Activated T-helper 1 cell treated with anti-CD3 and anti-CD28 coated beads, Interleukin-2, amount 50 U/mL, for 16 hours (primary cell): Measurements from ENCODE around the gene FGD3.

Experiments used
- DNase-seq, 2 donors: peaks; one replicate each; pipeline ENCODE4 v3.0.0-alpha.2; 2020; ENCODE audit warnings: low read depth in 1 of 2, low spot score in 1 of 2

FGD3 gene

DNA sequence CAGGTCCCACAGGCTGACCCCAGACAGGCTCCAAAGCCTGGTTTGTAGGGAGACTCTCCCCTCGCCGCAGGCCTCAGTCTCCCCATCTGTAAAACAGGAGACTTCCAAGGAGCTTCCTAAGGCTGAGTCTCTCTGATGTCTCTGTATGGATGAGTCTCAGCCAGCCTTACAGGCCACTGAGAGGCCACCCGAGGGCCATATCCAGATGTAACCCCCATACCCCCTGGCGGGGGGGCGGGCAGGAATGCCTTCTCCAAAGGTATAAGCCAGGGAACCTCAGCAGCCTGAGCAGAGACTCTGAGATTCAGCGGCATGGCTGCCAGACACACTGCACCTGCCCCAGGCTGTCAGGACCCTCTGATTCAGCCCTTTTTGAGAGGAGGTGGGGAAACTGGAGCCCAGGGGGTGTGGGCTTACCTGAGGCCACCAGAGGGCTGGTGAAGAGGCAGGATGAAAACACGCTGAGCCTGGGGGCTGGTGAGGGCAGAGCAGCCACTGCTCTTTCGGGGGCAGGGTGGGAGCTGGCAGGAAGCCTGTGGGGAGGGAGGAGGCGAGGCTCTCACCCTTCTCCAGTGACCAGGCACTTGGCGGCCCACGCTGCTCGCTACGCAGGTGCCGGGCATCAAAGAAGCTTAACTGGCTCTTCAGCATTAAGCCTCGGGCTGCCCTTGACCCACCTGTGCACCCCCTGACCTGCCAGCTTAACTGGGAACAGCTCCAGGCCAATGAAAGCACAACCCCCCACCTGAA is 105.6 kb downstream of the FGD3 start:
- no peak for DNase-seq

DNA sequence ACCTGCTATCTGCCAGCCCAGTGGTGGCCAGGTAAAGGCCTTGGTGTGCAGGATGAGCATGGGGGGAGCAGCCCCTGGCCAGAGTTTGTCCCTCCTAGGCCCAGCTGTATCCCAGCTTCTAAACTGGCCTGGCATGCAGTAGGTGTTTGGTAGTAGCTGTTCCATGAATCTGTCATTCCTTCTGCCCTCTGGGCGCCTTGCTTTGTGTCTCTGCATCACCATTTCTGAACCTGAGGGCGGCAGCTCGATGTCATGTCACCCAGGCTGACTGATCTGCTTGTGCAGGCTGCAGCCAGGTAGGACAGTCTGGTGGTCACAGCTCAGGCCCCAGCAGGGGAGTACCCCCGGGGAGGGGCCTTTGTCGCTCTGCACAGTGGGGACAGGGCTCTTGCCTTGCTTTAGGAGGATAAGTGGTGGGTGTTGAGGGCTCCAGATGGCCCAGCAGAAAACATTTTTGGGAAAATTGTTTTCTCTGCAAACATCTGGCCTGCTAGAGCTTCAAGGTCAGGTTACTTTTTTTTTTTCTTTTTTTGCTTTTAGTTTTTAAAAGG is 106.5 kb downstream of the FGD3 start:
- DNase-seq, result no peak

DNA sequence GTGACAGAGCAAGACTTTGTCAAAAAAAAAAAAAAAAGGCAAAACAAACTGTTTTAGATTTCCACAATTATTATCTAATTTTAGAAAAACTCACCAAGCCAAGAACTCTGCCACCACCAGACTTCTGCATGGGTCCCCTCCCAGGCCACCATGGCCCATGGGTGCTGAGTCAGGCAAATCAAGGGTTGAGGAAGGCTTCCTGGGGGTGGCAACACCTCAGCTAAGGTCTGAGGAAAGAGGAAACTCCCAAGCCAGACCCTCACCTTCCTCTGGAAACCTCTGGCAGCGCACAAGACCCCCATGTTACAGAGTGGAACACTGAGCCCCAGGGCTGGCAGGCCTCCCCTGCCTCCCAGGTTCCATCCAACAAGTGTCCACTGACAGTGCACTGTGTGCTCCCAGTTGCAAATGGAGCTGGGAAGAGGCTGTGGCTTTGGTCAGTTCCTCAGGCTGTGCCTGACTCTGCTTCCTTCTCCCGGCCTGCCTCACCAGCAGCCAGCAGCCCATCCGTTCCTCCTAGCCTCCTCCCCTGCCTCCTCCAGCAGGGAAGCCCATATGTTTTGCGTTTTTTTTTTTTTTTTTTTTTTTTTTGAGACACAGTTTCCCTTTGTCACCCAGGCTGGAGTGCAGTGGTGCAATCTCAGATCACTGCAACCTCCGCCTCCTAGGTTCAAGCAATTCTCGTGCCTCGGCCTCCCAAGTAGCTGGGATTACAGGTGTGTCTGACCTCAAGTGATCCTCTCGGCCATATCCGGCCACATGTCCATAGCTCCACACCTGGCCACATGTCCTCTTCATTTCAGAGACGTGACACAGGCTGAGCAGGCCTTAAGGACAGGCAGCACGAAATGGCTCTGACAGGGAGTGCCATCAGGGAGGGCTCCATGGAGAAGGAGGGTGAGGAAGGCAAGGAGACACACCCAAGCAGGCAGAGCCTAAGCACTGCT is 107.7 kb downstream of the FGD3 start:
- DNase-seq, result no peak

DNA sequence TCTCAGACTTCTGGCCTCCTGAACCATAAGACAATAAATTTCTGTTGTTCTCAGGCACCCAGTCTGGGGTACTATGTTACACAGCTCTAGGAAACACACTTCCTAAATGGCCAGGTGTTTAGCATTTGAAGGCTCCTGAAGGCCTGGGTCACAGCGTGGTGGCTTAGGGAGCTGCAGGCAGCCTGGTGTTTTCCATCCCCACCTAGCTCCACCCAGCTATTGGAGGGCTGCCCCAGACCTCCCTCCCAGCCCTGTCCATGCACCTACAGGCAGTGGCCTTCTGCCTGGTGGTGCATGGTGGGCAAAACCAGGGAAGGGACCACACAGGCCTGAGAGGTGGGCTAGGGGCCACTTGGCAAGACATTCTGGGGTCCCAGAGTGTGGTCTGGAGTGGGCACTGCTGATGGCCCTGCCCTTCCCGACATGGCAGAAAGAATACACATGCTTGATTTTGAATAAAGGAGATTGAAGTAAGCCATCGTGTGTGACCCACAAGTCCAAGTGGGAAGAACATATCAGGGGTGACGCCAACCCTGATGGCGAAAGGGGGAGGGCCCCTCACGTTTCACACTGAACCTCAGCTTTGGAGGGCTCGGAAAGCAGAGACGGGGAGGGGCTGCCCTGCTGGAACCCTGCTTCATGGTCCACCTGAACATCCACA is 109.8 kb downstream of the FGD3 start:
- no peak for DNase-seq

DNA sequence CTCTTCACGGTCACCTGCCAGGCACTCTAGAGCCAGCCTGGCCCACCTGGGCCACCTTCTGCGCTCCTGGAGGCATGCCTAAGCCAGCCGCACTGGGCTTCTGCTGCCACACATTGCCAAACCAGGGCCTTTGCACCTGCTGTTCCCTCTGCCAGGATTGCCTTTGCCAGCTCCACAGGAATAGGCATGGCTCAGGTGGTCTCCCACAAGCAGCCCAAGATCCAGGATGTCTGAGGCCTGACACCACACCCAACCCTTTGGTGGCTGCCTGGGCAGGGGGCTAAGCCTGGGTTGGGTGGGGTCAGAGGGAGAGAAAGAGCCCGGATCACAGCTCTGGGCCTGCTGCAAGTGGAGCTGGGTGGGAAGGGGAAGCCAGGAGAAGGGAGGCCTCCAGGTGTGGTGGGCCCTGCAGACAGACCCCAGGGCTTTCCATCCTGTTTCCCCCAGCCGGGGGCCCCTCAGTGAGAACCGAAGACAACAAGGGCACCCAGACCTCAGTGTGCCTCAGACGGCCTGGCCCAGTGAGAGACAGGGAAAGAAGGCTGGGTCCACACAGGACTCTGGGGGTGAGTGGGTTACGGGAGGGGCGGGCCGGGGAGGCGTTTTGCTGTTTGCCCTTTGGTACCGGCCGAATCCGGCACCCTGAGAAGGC is 110.5 kb downstream of the FGD3 start:
- DNase-seq, result no peak

DNA sequence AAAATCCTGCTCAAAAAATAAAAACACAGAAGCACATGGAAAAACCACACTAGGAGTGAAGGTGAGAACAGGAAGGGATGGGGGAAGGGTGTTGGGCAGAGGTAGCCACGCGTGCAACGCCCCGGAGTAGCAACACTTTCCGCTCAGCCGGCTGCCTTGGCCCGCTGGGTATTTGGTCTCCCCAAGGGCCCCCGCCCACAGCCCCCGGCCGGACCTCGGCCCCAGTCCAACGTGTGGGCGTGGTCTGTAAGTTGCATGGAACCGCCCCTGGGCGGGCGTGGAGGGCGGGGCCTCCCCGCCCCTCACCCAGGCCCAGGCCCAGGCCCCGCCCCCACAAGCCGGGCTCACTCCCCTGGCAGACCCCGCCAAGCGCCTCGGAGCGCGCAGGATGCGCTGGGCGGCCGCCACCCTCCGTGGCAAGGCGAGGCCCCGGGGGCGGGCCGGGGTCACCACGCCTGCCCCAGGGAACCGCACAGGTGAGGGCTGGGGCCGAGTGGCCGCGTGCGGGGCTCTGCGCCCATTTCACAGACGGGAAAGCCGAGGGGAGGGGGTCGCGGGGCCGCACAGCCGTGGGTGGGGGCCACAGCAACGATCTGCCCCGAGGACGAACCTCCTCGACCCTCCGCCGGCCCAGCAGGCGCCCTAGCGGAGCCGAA is 111.2 kb downstream of the FGD3 start, which contains the start of gene SUSD3:
TSS of gene SUSD3 (plus strand) at position 347 of the 656 bp plus-strand sequence. CDS start at position 389, 42 bp downstream.
- peak; percentile 38 to 62 for DNase-seq

DNA sequence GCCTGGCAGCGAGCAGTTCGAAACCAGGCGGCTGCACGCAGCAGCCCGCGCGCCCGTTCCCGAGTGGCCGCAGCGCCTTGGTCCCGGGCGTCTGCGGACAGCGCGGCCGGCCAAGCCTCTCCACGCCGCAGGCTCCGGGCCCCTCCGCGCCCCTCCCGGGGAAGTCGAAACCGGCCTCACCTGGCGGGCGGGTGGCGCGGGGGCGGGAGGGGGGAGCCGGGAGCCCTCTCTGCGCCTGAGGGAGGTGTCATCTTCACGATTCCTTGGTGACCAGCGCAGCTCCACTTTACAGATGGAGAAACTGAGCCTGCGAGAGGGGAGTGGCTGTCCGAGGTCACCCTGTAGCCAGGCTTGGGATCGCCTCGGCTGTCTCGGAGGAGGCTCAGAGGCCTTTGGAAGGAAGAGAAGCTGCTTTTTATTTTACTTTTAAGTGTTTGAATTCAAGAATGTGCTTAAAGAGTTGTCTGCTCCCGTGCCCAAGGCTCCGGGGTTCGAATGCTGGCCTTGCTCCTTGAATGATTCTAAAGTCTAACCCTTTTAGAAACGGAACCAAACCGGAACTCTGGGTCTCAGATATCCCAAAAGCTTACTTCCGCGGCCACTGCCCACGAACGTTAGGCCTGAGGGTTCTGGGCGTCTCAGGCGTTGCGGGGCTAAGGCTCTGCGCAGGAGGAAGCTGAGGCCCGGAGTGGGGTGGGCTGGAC is 111.8 kb downstream of the FGD3 start:
- no peak for DNase-seq

DNA sequence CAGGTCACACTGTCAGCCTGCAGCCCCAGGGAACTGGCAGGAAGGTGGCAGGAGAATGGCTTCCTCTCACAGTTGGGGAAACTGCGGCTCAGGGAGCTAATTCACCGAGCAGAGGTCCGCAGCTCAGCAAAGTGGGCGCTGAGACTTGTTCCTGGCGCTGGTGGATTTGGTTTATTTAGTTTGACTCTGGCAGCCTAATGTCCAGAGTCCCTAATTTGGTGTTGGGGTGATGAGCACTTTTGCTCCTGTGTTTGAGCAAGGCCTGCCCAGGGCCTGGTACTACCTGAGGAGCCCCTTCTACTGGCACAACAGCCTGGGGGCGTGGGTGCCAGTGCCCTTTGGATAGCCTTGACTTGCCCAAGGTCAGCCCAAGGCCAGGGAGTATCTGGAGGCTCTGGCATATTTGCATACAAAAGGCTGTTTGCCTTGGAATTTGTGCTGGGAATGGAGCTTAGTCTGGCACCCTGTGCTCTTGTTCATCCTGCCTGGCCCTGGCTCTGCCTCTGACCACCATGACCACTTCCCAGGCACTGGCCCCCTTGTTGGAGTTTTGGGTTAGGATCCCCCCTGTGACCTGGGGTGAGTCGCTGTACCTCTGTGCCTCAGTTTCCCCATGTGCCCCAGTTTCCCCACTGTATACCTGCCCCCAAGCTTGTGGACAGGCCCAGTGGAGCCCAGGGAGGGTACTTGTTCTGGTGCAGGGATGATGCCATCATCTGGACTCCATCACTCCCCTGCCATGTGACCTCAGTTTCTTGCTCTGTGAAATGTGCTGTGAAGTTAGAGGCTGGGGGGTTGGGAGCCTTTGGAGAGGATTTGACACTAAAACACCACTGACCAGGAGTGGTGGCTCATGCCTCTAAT is 112.6 kb downstream of the FGD3 start:
- DNase-seq, result no peak

DNA sequence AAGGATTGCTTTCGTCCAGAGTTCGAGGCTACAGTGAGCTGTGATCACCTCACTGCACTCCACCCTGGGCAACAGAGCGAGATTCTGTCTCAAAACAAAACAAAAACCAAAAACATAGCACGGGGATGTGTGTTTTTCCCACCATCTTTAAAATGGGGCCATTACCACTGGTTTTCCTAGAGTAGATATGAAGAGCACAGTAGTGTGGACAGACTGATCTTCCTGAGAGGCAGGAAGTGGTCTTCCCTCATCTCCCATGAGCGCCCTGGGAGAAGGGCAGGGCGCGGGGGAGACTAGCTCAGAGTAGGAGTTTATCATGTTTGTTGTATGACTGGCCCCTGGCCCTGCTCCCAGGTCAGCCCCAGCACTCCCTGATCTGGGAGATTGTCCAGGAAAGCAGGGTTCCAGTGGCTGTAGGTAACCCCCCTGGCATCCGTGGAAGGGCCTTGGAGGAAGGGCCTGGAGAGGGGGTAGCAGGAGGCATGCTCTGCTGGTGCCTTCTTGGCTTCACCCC is 113.5 kb downstream of the FGD3 start:
- no peak for DNase-seq

DNA sequence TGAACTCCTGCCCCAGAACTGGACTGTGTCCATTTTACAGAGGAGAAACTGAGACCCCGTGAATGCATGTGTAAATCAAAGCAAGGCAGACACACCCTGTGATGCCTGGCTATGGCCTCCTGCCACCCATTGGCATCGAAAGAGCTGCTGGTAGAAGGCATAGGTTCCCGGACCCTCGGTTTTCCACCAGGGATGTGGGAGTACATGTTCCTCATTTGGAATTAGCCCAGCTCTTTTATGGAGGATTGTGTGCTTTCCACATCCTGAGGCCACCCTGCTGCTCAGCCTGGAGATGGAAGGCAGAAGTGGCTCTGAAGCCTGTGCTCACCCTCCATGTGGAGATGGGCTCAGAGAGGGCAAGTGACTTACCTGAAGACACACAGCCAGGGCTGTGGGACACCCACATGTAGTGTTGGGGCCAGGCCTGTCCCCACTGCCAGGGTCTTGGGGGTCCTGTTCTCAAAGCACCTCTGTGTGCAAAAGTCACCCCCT is 114.0 kb downstream of the FGD3 start:
- no peak for DNase-seq

DNA sequence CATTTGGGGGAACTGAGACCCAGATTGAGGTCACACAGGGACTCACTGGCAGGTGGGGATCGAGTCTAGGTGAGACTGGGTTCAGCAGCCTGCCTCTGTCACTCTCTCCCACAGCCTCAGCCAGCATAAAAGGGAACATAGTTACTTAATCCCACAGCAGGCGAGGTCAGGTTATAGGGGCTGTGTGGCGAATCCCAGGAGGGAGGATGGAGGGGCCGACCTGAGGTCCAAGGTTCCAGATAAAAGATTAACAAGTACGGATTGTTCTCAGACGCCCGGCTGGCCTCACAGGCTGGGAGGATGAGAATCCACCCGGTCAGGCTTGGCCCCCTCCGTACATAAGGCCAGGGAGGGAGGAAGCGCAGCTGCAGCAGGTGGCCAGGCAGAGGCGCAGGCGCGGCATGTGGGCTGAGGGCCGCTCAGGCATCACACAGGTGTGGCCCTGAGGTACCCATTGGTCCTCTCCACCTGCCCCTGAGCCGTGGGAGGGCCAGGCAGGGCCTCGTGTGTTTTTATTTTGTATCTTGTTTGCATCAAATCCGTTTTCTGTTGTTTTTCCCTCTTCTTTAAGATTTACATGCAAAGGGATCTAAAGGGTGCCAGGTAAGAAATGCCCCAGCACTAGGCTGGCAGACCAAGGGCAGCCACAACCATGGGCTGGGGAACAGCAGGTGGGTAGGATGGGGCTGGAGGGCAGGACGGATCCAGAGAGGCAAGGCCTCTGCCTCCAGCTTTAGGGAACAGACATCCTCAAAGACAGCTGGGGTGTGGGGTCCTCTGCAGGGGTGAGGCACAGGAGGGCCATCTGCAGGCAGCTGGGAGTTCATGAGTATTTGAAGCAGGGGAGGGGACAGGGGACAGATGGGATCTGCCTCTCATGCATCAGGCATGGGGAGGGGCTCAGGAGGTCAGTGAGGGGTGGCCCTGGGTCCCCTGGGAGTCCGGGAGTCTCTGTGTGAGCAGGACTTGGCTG is 114.8 kb downstream of the FGD3 start:
- DNase-seq, result no peak

DNA sequence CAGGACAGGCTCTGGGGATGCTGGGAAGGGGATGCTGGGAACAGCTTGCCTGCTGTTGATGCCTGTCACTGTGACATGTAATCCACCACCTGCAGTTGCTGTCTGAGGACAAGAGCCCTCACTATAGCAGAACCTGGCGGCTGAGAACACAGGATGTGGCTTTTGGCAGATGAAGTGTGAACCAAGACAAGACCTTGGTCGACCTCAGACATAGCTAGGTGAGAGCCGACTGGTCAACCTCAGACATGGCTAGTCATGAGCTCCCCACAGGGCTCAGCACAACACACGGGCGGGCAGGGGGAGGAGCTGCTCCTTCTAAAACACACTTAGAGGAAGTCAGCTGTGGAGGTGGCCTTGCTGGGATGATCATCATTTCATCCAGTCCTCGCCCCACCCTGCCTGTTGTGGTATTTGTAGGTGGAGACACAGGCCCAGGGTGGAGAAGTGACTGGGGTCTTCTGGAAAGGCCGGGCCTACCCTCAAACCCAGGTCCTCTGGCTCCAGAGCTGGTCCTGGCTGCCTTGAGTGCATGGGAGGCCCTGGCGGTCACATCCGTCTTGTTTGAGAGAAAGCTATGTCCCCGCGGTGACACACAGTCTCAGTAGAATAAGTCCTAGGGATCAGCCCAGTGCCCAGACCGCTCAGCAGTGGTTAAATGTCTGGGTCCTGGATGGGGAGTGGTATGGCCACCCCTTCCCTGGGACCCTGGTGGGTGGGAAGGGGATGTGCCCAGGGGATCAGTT is 117.2 kb downstream of the FGD3 start:
- DNase-seq, result peak; percentile 76 to 80

DNA sequence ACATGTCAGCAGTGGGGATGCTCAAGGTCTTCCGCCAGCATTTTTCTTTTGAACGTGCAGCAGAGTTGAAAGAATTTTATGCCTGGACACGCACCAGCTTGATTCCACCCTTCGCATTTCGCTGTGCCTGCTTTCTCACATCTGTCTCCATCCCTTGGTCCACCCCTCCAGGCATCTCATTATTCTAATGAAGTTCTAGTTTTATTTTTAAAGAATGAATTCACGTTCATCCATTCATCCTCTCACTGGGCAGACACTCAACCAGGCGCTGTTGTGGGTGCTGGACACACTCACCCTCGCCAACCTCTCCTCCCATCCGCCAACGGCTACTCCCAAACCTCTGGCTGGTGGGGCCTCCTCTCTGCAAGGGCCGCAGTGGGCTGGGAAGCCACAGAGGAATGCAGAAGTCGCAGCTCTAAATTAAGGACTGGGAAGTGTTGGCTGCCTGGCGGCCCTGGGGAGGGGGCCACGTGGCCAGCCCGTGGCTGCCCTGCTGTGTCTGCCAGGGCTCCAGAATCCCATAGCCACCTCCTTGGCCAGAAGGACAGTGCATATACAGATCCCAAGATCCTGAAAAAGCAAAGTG is 117.9 kb downstream of the FGD3 start:
- no peak for DNase-seq

DNA sequence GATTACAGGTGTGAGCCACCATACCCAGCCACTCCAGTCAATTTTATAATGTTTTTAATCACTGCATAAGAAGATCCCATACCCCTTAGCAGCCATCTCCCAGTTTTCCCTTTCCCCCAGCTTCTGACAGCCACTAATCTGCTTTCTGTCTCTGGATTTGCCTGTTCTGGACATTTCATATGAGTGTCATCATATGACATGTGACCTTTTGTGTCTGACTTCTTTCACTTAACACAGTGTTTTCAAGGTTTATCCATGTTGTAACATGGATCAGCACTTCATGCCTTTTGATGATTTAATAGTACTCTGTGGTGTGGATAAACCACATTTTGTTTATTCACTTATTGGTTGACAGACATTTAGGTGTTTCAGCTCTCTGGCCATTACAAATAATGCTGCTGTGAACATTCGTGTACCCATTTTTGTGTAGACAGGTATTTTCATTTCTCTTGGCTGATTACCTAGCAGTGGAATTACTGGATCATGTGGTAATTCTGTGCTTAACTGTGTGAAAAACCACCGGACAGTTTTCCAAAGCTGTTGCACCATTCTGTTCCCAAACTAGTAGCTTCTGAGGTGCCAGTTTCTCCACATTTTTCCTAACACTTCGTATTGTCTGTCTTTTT is 119.8 kb downstream of the FGD3 start:
- no peak for DNase-seq

DNA sequence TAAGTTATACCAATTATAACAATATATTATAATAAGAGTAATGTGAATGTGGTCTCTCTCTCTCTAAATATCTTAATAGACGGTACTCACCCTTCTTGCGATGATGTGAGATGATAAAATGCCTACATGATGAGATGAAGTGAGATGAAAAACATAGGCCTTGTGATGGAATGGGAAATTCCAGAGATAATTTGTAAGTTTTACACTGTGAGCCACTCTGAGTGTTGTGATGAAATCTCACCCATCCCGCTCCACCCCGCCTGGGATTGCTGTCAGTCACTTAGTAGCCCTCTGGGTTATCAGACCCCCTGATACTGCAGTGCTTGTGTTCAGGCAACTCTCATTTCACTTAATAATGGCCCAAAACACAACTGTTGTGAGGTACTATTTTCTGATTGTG is 121.6 kb downstream of the FGD3 start:
- no peak for DNase-seq

DNA sequence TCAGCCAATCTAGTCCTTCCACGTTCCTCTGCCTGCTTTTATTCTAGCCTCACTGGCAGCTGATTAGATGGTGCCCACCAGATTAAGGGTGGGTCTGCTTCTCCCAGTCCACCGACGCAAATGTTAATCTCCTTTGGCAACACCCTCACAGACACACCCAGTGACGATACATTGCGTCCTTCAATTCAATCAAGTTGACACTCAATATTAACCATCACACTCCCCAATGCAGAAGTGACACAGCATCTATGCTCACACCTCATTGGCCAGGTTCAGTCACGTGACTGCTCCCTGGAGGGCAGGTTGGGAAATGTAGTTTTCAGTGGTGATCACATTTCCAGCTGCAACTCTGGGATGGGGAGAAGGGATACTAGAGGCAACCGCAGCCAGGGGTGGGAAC is 124.1 kb downstream of the FGD3 start:
- DNase-seq, result no peak
